Activated CD4-positive, alpha-beta T cell treated with anti-CD3 and anti-CD28 coated beads for 36 hours (primary cell): ENCODE measurements around the gene STK16. TPM values are rescaled to one million over a fixed set of nuclear protein-coding genes. Genes with fewer than 3 reads are reported as not detected.
A peak's percentile ranks its signal among the peaks of the same experiment; 100 is the strongest.
"Not testable (repeated sequence)": the region's sequence is repeated elsewhere in the genome, so short reads cannot be mapped to it uniquely, and the experiment has no call there.

Experiments used
- ATAC-seq: fragments of 200-7000 bp; cut with Tn5 transposase; one replicate; pipeline ENCODE4 v1.10.0; 2021; ENCODE audit warnings: mild to moderate bottlenecking, moderate library complexity
- CTCF ChIA-PET: fragments of 350-600 bp; sonication (Branson Sonifier 250); formaldehyde crosslinking; loops from one replicate; lab custom pipeline; 2021; ENCODE audit warnings: antibody characterized with exemption; lab: Charles Lee
- POLR2A ChIA-PET: fragments of 350-600 bp; sonication (Branson Sonifier 250); formaldehyde crosslinking; loops from one replicate; lab custom pipeline; 2021; ENCODE audit warnings: antibody characterized with exemption, inconsistent platforms; lab: Charles Lee
- DNase-seq: peaks from one replicate; pipeline ENCODE4 v3.0.0-alpha.2; 2020
- H3K27ac Mint-ChIP-seq: one replicate; pipeline ENCODE4 v1.8.0; 2021; ENCODE audit warnings: mixed read lengths
- H3K27me3 Mint-ChIP-seq: one replicate; pipeline ENCODE4 v1.8.0; 2021; ENCODE audit warnings: mixed read lengths
- H3K36me3 Mint-ChIP-seq: one replicate; pipeline ENCODE4 v1.8.0; 2021; ENCODE audit warnings: low read depth, mixed read lengths
- H3K4me1 Mint-ChIP-seq: one replicate; pipeline ENCODE4 v1.8.0; 2021; ENCODE audit warnings: mixed read lengths
- H3K4me3 Mint-ChIP-seq: one replicate; pipeline ENCODE4 v1.8.0; 2021; ENCODE audit warnings: mild to moderate bottlenecking, moderate library complexity, mixed read lengths
- H3K9me3 Mint-ChIP-seq: one replicate; pipeline ENCODE4 v1.8.0; 2021; ENCODE audit warnings: low read depth, mixed read lengths
- intact Hi-C, 2 experiments: fragments of 100-400 bp; cut with DNase I in 1 of 2; cut with micrococcal nuclease in 1 of 2; formaldehyde crosslinking; loops; one replicate each; pipeline versions ENCODE4 v1.14.2 to v1.15.1; 2022 to 2024; cut with DNase I, micrococcal nuclease
- total RNA-seq, 2 experiments: library from RNA; stranded (reverse); gene quantifications; one replicate each; pipeline ENCODE4 v1.2.3, GENCODE V29; 2021

The STK16 gene
- total RNA-seq, 2 experiments from 2014 or later = 34.3 to 35.4 TPM

- ChIA-PET POLR2A (interaction anchor here (1.6 to 2.6 kb wide), 3 partner anchors 26 to 50 kb away, joined by 8 to 33 read pairs (median 8); partner anchors contain the start of genes ANKZF1, ATG9A, TUBA4A and TUBA4B), CTCF (interaction anchor here (0.9 to 15.5 kb wide), 5 partner anchors 15 to 120 kb away, joined by 3 to 257 read pairs (median 27); partner anchors contain the start of genes TUBA4A and TUBA4B)
- intact Hi-C loops = loop anchor here (1.0 to 5.0 kb wide), 19 partner anchors 14 to 993 kb away; partner anchors contain the start of genes ABCB6 (in 2 of the 2), ANKZF1 (in 2 of the 2), ATG9A (in 2 of the 2) and TUBA4A (in 2 of the 2)
Measured at GRCh38 chr2:219279916-219280516, 34.7 kb downstream of the STK16 start.

GRCh38 chr2:219280651-219281050 is 35.4 kb downstream of the STK16 start:
- CTCF ChIA-PET = interaction anchor here (0.9 to 15.5 kb wide), 3 partner anchors 15 to 121 kb away, joined by 3 to 257 read pairs (median 7); no protein-coding TSS in a partner anchor
- no peaks in the 10 kb centered on the region for H3K27me3 Mint-ChIP-seq
- peak overlapping the region; percentile 96 for H3K4me3 Mint-ChIP-seq
- POLR2A ChIA-PET = interaction anchor here (0.8 kb wide), 1 partner anchor 31 kb away, joined by 3 read pairs; no protein-coding TSS in a partner anchor
- intact Hi-C loops = no loop called here
- H3K27ac Mint-ChIP-seq = peak overlapping the region; percentile 95
- H3K36me3 Mint-ChIP-seq = peaks cover 12% of the 10 kb centered on the region
- DNase-seq (no peak), ATAC-seq (no peak)
- H3K9me3 Mint-ChIP-seq = no peaks in the 10 kb centered on the region
- peaks cover 37% of the 10 kb centered on the region for H3K4me1 Mint-ChIP-seq

More at GRCh38 chr2:219279916-219280516, 34.7 kb downstream of the STK16 start:
- H3K4me3 Mint-ChIP-seq = peak overlapping the region; percentile 96
- DNase-seq (no peak), ATAC-seq (no peak)
- peaks cover 10% of the 10 kb centered on the region for H3K36me3 Mint-ChIP-seq
- peak overlapping the region; percentile 95 for H3K27ac Mint-ChIP-seq
- peaks cover 37% of the 10 kb centered on the region for H3K4me1 Mint-ChIP-seq
- H3K27me3 Mint-ChIP-seq = no peaks in the 10 kb centered on the region
- no peaks in the 10 kb centered on the region for H3K9me3 Mint-ChIP-seq

- H3K36me3 Mint-ChIP-seq = peaks cover 17% of the 10 kb centered on the region
- H3K27me3 Mint-ChIP-seq = no peaks in the 10 kb centered on the region
Measured at GRCh38 chr2:219281588-219281987, 36.3 kb downstream of the STK16 start.

GRCh38 chr2:219282375-219282774 is 37.1 kb downstream of the STK16 start:
- no peaks in the 10 kb centered on the region for H3K9me3 Mint-ChIP-seq
- intact Hi-C loops = no loop called here
- no peak overlapping the region for H3K27ac Mint-ChIP-seq
- ATAC-seq = no peak
- CTCF ChIA-PET = interaction anchor here (15.5 kb wide), 1 partner anchor 13 kb away, joined by 257 read pairs; no protein-coding TSS in a partner anchor
- H3K4me3 Mint-ChIP-seq = no peak overlapping the region
- no peak for DNase-seq
- H3K27me3 Mint-ChIP-seq = no peaks in the 10 kb centered on the region
- peaks cover 17% of the 10 kb centered on the region for H3K36me3 Mint-ChIP-seq
- POLR2A ChIA-PET = interaction anchor here (0.6 kb wide), 1 partner anchor 37 kb away, joined by 5 read pairs; the partner anchor contains the start of genes GLB1L and STK16
- H3K4me1 Mint-ChIP-seq = peaks cover 36% of the 10 kb centered on the region

More at GRCh38 chr2:219281588-219281987, 36.3 kb downstream of the STK16 start:
- ChIA-PET CTCF (interaction anchor here (0.5 to 15.5 kb wide), 3 partner anchors 14 to 76 kb away, joined by 3 to 257 read pairs (median 7); no protein-coding TSS in a partner anchor), POLR2A (no interaction called here)
- Mint-ChIP-seq H3K4me1 (peaks cover 39% of the 10 kb centered on the region), H3K4me3 (no peak overlapping the region), H3K27ac (peak overlapping the region; percentile 37), H3K9me3 (no peaks in the 10 kb centered on the region)
- intact Hi-C loops = no loop called here
- DNase-seq (no peak), ATAC-seq (no peak)

- intact Hi-C loops = no loop called here
- H3K4me3 Mint-ChIP-seq = no peak overlapping the region
- H3K36me3 Mint-ChIP-seq = peaks cover 17% of the 10 kb centered on the region
- ATAC-seq (no peak), DNase-seq (no peak)
- H3K27me3 Mint-ChIP-seq = no peaks in the 10 kb centered on the region
- H3K27ac Mint-ChIP-seq = peak overlapping the region; percentile 76
- ChIA-PET POLR2A (interaction anchor here (0.6 kb wide), 1 partner anchor 38 kb away, joined by 5 read pairs; the partner anchor contains the start of genes GLB1L and STK16), CTCF (interaction anchor here (0.6 to 15.5 kb wide), 2 partner anchors 12 to 261 kb away, joined by 3 to 257 read pairs; partner anchors contain the start of genes CHPF and TMEM198)
- peaks cover 29% of the 10 kb centered on the region for H3K4me1 Mint-ChIP-seq
- no peaks in the 10 kb centered on the region for H3K9me3 Mint-ChIP-seq
Measured at GRCh38 chr2:219282943-219283581, 37.8 kb downstream of the STK16 start.

- no peak overlapping the region for H3K4me3 Mint-ChIP-seq
- POLR2A ChIA-PET = no interaction called here
- CTCF ChIA-PET = interaction anchor here (15.5 kb wide), 1 partner anchor 11 kb away, joined by 257 read pairs; no protein-coding TSS in a partner anchor
- no peaks in the 10 kb centered on the region for H3K9me3 Mint-ChIP-seq
- no peak overlapping the region for H3K27ac Mint-ChIP-seq
- ATAC-seq (no peak), DNase-seq (no peak)
- peaks cover 17% of the 10 kb centered on the region for H3K36me3 Mint-ChIP-seq
- intact Hi-C loops = no loop called here
- H3K4me1 Mint-ChIP-seq = peaks cover 18% of the 10 kb centered on the region
- H3K27me3 Mint-ChIP-seq = no peaks in the 10 kb centered on the region
Measured at GRCh38 chr2:219284501-219285372, 39.5 kb downstream of the STK16 start.

DNA sequence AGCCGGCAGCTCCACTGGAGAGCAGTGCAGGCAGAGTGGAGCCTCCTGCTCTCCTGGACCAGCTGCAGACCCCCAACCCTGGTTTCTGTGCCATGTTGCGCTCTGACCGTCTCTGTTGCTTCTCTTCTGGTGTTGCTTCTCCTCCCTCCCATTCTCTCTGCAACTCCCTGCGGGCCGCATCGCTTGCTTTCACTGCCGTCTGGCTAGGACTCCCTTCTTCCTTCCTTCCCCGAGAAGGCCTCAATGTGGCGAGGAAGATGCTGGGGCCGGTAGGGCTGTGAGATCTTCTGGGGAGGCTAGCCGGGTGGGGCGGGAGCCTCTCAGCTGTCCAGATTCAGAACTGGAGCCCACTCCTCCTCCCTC is 40.1 kb downstream of the STK16 start:
- Mint-ChIP-seq H3K27ac (no peak overlapping the region), H3K27me3 (no peaks in the 10 kb centered on the region)
- POLR2A ChIA-PET = no interaction called here

DNA sequence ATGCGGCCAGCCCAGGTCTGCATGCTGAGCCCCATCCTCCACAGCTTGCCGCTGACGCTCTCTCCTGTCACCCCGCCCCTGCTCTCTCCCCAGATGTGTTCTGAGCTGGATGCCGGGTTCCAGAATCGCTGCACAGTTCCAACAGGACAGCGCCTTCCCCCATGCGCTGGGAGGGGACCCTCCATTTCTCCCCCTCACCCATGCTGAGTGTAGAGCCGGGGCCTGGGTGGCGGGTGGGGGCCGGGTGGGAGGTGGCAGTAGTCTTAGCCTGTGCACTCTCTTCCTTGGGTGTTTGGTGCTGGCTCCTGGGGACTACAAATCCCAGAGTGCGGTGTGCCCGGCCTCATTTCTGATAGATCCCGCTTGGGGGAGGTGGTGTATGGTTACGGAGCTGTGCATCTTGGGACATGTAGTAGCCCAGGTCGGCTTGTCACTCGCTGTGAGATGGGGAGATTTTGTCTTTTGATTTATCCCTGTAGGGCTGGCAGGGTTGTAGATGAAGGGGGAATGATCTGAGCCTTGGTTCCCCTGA is 40.7 kb downstream of the STK16 start:
- H3K27ac Mint-ChIP-seq = peak overlapping the region; percentile 70
- ATAC-seq (no peak), DNase-seq (no peak)
- no peaks in the 10 kb centered on the region for H3K9me3 Mint-ChIP-seq
- H3K36me3 Mint-ChIP-seq = peaks cover 10% of the 10 kb centered on the region
- intact Hi-C loops = no loop called here
- H3K4me1 Mint-ChIP-seq = peaks cover 6% of the 10 kb centered on the region
- POLR2A ChIA-PET = no interaction called here
- no peaks in the 10 kb centered on the region for H3K27me3 Mint-ChIP-seq
- H3K4me3 Mint-ChIP-seq = no peak overlapping the region
- CTCF ChIA-PET = interaction anchor here (0.6 to 15.5 kb wide), 3 partner anchors 10 to 224 kb away, joined by 3 to 257 read pairs (median 4); no protein-coding TSS in a partner anchor

More for the DNA sequence above, 40.1 kb downstream of the STK16 start:
- ATAC-seq (no peak), DNase-seq (no peak)
- H3K4me3 Mint-ChIP-seq = no peak overlapping the region
- intact Hi-C loops = no loop called here
- H3K36me3 Mint-ChIP-seq = peaks cover 14% of the 10 kb centered on the region
- H3K9me3 Mint-ChIP-seq = no peaks in the 10 kb centered on the region
- CTCF ChIA-PET = interaction anchor here (15.5 kb wide), 1 partner anchor 10 kb away, joined by 257 read pairs; no protein-coding TSS in a partner anchor
- peaks cover 12% of the 10 kb centered on the region for H3K4me1 Mint-ChIP-seq

DNA sequence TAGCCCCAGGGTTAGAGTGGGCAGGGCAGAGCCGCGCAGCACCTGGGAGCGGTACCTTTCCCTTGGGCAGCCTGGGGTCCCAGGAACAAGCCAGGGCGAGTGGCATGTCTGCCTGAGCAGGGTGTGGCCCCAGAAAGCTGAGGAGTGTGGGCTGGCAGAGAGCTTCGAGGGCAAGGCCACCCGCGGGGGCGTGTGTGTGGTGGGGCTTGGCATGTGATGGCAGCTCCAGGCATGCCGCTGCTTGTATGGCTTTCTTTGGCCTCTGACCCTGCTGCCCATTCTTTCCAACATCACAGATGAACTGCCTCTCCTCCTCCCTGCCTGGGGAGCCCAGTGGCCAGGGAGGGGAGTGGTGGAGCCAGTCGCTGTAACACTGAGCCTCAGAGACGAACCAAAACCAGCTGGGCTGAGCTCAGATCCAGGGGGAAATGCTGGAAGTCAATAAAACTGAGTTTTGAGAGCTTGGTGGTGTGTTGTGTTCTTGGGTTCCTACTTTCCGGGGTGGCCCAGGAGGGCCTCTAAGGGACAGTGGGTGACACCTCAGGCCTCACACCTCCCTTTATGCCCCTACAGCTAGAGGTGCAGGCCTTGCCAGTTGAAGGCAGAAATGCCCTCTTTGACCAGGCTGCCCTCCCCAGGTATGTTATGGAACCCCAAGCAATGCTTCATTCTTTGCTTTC is 41.3 kb downstream of the STK16 start:
- H3K36me3 Mint-ChIP-seq = peaks cover 10% of the 10 kb centered on the region
- ChIA-PET POLR2A (no interaction called here), CTCF (interaction anchor here (0.6 to 15.5 kb wide), 5 partner anchors 8 to 223 kb away, joined by 3 to 257 read pairs (median 3); partner anchors contain the start of gene DNAJB2)
- intact Hi-C loops = no loop called here
- H3K9me3 Mint-ChIP-seq = no peaks in the 10 kb centered on the region
- H3K27ac Mint-ChIP-seq = peak overlapping the region; percentile 70
- H3K27me3 Mint-ChIP-seq = no peaks in the 10 kb centered on the region
- peaks cover 2% of the 10 kb centered on the region for H3K4me1 Mint-ChIP-seq
- DNase-seq (no peak), ATAC-seq (no peak)
- no peak overlapping the region for H3K4me3 Mint-ChIP-seq

DNA sequence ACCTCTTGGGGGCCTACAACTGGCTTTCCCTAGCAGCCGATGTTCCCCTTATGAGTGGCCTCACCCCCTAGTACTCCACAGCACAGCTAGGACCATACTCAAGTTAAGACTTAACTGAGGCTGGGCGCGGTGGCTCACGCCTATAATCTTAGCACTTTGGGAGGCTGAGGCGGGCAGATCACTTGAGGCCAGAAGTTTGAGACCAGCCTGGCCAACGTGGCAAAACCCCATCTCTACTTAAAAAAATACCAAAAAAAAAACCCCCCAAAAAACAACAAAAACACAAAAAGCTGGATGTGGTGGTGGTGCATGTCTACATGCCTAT is 41.8 kb downstream of the STK16 start:
- DNase-seq, H3K27me3 Mint-ChIP-seq, H3K4me1 Mint-ChIP-seq, H3K27ac Mint-ChIP-seq, H3K9me3 Mint-ChIP-seq, ATAC-seq, intact Hi-C loops, H3K4me3 Mint-ChIP-seq, POLR2A ChIA-PET: not testable (repeated sequence)
- CTCF ChIA-PET = interaction anchor here (0.8 to 15.5 kb wide), 3 partner anchors 8 to 67 kb away, joined by 3 to 257 read pairs (median 3); partner anchors contain the start of gene DNAJB2
- peaks cover 10% of the 10 kb centered on the region for H3K36me3 Mint-ChIP-seq
